ENCODE data around the gene CCL28.

GRCh38 chr5:43390471-43390870, 21.7 kb downstream of the CCL28 start:
- no peak for TF ChIP-seq EZH2 (IDR thresholded peaks at IDR 0.05)
- no peak for TF ChIP-seq CTCF (IDR thresholded peaks at IDR 0.05)

Measured in neural progenitor cell (in vitro differentiated cells).